ENCODE measurements around the gene SNRPD3.
"Not testable (repeated sequence)": the region's sequence is repeated elsewhere in the genome, so short reads cannot be mapped to it uniquely, and the experiment has no call there.

The SNRPD3 gene

GRCh38 chr22:24622596-24622995 lies 66.8 kb downstream of the SNRPD3 start:
- not testable (repeated sequence) for DNase-seq
